ENCODE measurements around the gene CRCP. TPM values are rescaled to one million over a fixed set of nuclear protein-coding genes. Genes with fewer than 3 reads are reported as not detected.
A peak's percentile ranks its signal among the peaks of the same experiment; 100 is the strongest.

CRCP gene
- polyA plus RNA-seq, 1 experiment: 24.7 TPM

- no peaks in the 10 kb centered on the region for H3K27me3 ChIP-seq (ENCODE audit: control insufficient read depth, insufficient read depth, low read length)
- ChIA-PET CTCF (interaction anchor here (0.5 kb wide), 1 partner anchor 25 kb away, joined by 3 read pairs; no protein-coding TSS in a partner anchor), POLR2A (interaction anchor here (0.5 kb wide), 1 partner anchor 11 kb away, joined by 4 read pairs; no protein-coding TSS in a partner anchor)
- peak overlapping the region; percentile 95 for H3K4me3 ChIP-seq (ENCODE audit: low read depth, low read length)
- no peak for DNase-seq (ENCODE audit: low read depth)
- H3K36me3 ChIP-seq (ENCODE audit: control insufficient read depth, insufficient read depth, low read length): peaks cover 3% of the 10 kb centered on the region
- no peak for TF ChIP-seq CTCF (IDR thresholded peaks at IDR 0.05; ENCODE audit: insufficient read depth, low read depth, low read length)
These were observed 38.0 kb upstream of the CRCP start for GRCh38 chr7:66076462-66077329.

GRCh38 chr7:66078067-66078466 is 36.6 kb upstream of the CRCP start:
- POLR2A ChIA-PET: no interaction called here

GRCh38 chr7:66082083-66082482 is 32.6 kb upstream of the CRCP start:
- TF ChIP-seq CTCF (IDR thresholded peaks at IDR 0.05; ENCODE audit: insufficient read depth, low read depth, low read length): no peak
- no peak overlapping the region for H3K4me3 ChIP-seq (ENCODE audit: low read depth, low read length)
- POLR2A ChIA-PET: no interaction called here
- H3K27me3 ChIP-seq (ENCODE audit: control insufficient read depth, insufficient read depth, low read length): no peaks in the 10 kb centered on the region
- no peak for DNase-seq (ENCODE audit: low read depth)
- peaks cover 9% of the 10 kb centered on the region for H3K36me3 ChIP-seq (ENCODE audit: control insufficient read depth, insufficient read depth, low read length)
- CTCF ChIA-PET: no interaction called here

More at GRCh38 chr7:66078067-66078466, 36.6 kb upstream of the CRCP start:
- DNase-seq (ENCODE audit: low read depth): no peak
- no peak for TF ChIP-seq CTCF (IDR thresholded peaks at IDR 0.05; ENCODE audit: insufficient read depth, low read depth, low read length)
- no peaks in the 10 kb centered on the region for H3K27me3 ChIP-seq (ENCODE audit: control insufficient read depth, insufficient read depth, low read length)
- H3K36me3 ChIP-seq (ENCODE audit: control insufficient read depth, insufficient read depth, low read length): peaks cover 4% of the 10 kb centered on the region
- H3K4me3 ChIP-seq (ENCODE audit: low read depth, low read length): no peak overlapping the region
- CTCF ChIA-PET: interaction anchor here (1.1 kb wide), 1 partner anchor 16 kb away, joined by 3 read pairs; no protein-coding TSS in a partner anchor

GRCh38 chr7:66082886-66083415 is 31.7 kb upstream of the CRCP start:
- Histone ChIP-seq H3K36me3 (ENCODE audit: control insufficient read depth, insufficient read depth, low read length) (peaks cover 9% of the 10 kb centered on the region), H3K4me3 (ENCODE audit: low read depth, low read length) (no peak overlapping the region), H3K27me3 (ENCODE audit: control insufficient read depth, insufficient read depth, low read length) (no peaks in the 10 kb centered on the region)
- DNase-seq (ENCODE audit: low read depth): no peak
- ChIA-PET POLR2A (no interaction called here), CTCF (interaction anchor here (1.3 kb wide), 1 partner anchor 52 kb away, joined by 4 read pairs; no protein-coding TSS in a partner anchor)
- no peak for TF ChIP-seq CTCF (IDR thresholded peaks at IDR 0.05; ENCODE audit: insufficient read depth, low read depth, low read length)

- no peak for TF ChIP-seq CTCF (IDR thresholded peaks at IDR 0.05; ENCODE audit: insufficient read depth, low read depth, low read length)
- Histone ChIP-seq H3K4me3 (ENCODE audit: low read depth, low read length) (no peak overlapping the region), H3K27me3 (ENCODE audit: control insufficient read depth, insufficient read depth, low read length) (no peaks in the 10 kb centered on the region), H3K36me3 (ENCODE audit: control insufficient read depth, insufficient read depth, low read length) (peaks cover 9% of the 10 kb centered on the region)
- POLR2A ChIA-PET: no interaction called here
- CTCF ChIA-PET: interaction anchor here (1.3 kb wide), 1 partner anchor 53 kb away, joined by 4 read pairs; no protein-coding TSS in a partner anchor
- no peak for DNase-seq (ENCODE audit: low read depth)
These were observed 31.0 kb upstream of the CRCP start for GRCh38 chr7:66083677-66084076.
